ENCODE results near the gene ANKRD6.

DNA sequence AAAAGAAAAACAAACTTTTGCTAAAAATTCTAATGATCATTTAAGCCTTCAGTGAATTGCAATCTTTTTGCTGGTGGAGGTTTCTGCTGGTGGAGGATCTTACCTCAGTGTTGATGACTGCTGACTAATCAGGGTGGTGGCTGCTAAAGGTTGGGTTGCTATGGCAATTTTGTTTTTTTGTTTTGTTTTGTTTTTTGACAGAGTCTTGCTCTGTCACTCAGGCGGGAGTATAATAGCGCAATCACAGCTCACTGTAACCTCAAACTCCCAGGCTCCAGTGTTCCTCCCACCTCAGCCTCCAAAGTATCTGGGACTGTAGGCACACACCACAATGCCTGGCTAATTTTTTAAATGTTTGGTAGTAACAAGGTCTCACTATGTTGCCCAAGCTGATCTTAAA is 94.7 kb downstream of the ANKRD6 start:
- TF ChIP-seq, protein P1, sequence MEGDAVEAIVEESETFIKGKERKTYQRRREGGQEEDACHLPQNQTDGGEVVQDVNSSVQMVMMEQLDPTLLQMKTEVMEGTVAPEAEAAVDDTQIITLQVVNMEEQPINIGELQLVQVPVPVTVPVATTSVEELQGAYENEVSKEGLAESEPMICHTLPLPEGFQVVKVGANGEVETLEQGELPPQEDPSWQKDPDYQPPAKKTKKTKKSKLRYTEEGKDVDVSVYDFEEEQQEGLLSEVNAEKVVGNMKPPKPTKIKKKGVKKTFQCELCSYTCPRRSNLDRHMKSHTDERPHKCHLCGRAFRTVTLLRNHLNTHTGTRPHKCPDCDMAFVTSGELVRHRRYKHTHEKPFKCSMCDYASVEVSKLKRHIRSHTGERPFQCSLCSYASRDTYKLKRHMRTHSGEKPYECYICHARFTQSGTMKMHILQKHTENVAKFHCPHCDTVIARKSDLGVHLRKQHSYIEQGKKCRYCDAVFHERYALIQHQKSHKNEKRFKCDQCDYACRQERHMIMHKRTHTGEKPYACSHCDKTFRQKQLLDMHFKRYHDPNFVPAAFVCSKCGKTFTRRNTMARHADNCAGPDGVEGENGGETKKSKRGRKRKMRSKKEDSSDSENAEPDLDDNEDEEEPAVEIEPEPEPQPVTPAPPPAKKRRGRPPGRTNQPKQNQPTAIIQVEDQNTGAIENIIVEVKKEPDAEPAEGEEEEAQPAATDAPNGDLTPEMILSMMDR (IDR thresholded peaks at IDR 0.05) = no peak
- TF ChIP-seq POLR2A (IDR thresholded peaks at IDR 0.05) = no peak
